T-helper 1 cell treated with Interleukin-12 subunit alpha and Interleukin-12 subunit beta and Interleukin-4 antibody, amounts not matched to agents 30 ng/mL and 1 ng/mL, for 36 hours (primary cell): ENCODE measurements around the gene KLF3. TPM values are rescaled to one million over a fixed set of nuclear protein-coding genes. Genes with fewer than 3 reads are reported as not detected.

Experiments
- intact Hi-C: fragments of 100-400 bp; cut with micrococcal nuclease; formaldehyde crosslinking; loops from one replicate; pipeline ENCODE4 v1.15.1; 2024
- total RNA-seq: library from RNA; stranded (reverse); gene quantifications from 2 replicates; pipeline ENCODE4 v1.2.3, GENCODE V29; 2022

Gene KLF3
- total RNA-seq, 1 donor from 2014 or later = 27.8 TPM

DNA sequence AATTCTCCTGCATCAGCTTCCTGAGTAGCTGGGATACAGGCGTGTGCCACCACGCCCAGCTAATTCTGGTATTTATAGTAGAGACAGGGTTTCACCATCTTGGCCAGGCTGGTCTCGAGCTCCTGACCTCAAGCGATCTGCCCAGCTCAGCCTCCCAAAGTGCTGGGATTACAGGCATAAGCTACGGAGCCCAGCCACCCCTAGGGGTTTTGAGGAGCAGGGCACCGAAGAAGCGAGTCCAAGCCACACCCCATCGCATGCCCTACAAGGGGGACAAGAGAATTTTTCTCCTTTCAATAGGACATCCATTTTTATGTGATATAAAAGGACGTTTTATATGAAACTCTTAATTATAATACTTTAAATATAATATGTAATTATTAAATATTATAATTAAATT is 13.9 kb upstream of the KLF3 start:
- intact Hi-C loops = no loop called here

DNA sequence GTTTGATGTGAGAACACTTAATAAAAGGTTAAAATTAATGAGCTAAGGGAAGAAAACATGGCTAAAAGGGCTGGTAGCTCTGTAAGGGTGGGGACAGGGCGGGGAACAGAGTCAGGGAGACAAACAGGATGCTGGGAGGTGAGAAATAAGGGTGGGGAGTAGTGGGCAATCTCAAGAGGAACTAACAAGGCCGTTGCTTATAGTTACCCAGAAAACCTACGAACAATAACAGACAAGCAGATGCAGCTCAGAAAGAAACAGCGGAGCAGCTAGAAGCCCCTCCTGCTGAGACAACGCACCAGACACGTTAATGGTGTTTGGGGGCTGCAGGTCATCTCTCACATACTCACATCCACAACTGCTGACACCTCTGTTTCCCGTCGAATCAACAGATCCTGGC is 9.7 kb upstream of the KLF3 start:
- intact Hi-C loops = no loop called here

DNA sequence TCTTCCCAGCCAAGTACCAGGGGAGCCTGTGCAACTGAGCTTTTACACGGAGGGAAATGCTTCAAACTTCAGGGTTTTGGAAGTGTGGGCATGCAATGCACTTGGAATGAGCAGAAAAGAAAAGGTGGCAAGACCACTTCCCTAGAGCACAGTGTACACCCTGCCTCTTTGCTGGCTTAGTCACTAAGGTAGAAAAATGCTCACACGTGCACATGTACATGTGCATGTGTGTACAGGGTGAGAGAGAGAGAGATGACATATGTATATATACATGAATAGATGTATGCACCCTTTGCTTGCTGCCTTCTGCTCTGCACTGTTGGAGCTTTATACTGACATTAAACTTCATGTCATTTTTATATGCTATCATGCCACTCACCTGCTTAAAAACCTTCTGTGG is 7.9 kb upstream of the KLF3 start:
- intact Hi-C loops = no loop called here

DNA sequence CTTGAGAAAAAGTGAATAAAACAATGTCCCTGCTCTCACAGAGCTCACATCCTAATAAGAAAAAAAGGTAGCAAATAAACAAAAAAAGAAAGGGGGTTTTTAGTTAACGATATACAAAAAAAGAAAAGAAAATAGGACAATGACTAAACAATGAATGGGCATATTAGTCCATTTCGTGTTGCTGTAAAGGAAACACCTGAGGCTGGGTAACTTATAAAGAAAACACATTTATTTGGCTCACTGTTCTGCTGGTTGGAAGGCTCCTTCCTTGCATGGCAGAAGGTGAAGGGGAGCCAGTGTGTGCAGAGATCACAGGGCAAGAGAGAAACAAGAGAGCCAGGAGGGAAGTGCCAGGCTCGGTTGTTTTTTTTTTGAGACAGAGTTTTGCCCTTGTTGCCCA is 4.7 kb upstream of the KLF3 start:
- intact Hi-C loops = no loop called here

DNA sequence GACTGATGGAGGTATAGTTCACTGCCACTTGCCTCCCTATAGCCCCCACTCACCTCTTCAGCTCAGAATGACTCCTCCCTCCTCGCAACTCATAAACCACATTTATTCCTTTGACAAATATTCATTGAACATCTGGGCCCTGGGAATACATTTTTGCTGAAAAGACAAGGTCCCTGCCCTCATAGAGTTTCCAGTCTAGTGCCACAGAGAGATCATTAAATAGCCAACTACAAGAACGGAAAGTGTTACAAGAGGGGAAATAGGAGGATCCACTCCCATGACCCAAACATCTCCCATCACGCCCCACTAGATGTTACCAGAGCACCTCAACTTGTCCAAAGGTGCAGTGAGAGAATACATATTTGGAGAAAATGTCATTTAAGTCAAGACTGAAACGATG is 3.2 kb upstream of the KLF3 start:
- intact Hi-C loops = loop anchor here (10.0 kb wide), 2 partner anchors 374 to 1644 kb away; partner anchors contain the start of gene TMEM156

DNA sequence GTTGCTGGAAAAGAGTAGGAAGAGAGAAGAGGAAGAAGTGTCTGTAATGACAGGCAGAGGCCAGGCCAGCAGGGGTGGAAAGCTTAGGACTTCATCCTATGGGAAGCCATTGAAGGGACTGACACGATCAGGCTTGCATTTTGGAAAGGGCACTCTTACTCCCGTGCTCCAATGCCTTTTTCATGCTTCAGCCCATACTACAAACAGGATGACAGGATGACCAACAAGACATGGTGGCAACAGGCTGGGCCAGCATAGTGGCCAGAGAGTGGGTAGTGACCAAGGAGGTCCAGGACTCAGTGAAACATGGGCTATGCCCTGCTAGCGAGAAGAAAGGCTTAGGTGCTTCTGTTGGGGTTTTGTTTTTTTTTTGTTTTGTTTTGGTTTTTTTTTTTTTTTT is 2.6 kb upstream of the KLF3 start:
- intact Hi-C loops = loop anchor here (10.0 kb wide), 2 partner anchors 373 to 1643 kb away; partner anchors contain the start of gene TMEM156

DNA sequence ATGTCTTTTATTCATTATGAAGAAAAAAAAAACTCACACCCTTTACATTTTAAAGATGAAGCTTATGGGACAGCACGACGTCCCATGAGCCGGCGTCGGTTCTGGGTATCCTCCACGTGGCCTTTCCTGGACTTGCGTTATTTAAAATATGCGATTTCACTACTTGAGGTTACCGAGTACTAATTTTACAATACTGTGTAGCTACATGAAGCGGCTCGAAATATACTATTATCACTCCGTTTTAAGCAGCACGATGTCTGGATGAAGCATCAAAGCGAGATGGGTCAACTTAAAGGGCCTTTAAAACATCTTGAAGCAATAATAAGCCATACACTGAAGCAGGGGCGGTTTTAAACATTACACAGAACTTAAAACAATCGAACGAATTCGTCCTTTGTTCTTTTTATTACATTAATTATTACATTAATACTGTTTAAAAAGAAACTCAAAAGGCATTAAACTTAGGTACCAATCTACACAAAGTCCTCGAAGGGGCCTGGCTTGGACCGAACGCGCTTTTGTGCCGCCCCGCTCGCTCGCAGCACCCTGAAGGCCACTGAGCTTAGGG is 1.4 kb upstream of the KLF3 start:
- intact Hi-C loops = loop anchor here (1.0 to 10.0 kb wide), 7 partner anchors 133 to 1642 kb away; partner anchors contain the start of gene TMEM156

DNA sequence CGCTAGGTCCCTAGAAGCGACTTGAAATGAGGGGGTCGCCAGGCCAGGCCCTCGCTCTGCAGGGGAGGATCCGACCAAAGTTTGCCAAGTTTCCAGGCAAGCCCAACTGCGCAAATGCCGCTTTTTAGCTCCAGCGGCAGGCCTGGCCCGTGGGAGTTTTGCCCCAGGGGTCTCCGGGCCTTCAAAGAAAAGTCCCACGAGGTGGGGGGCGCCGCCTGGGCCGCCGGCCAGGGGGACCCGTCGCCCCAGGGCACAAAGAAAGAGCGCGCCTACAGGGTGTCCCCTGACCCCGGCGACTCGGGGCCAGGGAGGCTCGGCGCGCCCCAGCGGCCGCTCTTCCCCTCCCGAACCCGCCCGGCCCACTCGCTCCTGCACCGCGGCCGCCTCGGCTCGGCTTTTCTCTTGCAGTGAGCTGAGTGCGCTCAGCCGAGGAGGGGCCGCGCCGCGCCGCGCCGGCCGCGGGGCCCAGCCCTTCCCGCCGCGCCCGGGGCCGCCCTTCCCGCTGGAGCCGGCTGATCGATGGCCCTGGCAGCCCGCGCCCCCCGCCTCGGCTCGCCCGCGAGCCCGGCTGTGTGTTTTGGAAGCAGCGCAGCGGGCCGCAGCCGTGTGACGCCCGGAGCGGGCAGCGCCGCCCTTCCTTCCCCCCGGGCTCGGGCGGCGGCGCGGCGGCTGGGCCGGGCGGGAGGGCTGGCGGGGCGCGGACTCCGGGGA is 754 bp upstream of the KLF3 start:
- intact Hi-C loops = loop anchor here (1.0 to 10.0 kb wide), 7 partner anchors 134 to 1642 kb away; partner anchors contain the start of gene TMEM156

DNA sequence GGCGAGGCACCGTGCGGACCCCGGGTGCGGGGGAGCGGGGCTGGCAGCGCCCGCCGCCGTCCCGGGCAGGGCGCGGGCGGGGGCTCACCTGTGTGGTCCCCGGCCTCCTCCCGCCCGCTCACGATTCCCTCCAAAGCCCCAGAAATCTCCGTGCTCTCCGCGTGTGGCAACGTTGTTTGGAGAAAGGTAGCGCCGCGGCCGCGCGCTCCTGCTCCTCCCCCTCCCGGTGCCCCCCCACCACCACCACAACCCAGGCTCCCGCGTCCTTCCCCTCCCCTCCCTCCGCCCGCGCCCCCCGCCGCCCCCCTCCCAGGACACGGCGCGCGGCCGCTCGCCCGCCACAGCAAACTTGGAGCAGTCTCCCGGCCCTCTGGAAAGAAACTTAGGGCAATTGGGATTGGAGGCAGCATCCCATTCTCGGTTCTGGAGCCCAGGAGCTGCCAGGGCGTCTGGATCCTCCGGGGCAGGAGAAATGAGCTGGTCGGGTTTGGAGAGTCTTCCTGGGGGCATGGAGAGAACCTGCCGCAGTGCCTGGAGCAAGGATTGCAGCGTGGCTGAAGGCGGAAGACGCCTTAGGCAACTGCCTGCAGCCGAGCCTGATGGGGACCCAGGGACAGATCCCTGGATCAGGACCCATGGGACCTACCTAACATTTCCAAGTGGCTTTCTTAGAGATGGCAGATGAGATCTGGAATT is 855 bp downstream of the KLF3 start:
- intact Hi-C loops = loop anchor here (1.0 to 10.0 kb wide), 7 partner anchors 158 to 1640 kb away; partner anchors contain the start of genes PGM2, TBC1D1, TMEM156 and UGDH

DNA sequence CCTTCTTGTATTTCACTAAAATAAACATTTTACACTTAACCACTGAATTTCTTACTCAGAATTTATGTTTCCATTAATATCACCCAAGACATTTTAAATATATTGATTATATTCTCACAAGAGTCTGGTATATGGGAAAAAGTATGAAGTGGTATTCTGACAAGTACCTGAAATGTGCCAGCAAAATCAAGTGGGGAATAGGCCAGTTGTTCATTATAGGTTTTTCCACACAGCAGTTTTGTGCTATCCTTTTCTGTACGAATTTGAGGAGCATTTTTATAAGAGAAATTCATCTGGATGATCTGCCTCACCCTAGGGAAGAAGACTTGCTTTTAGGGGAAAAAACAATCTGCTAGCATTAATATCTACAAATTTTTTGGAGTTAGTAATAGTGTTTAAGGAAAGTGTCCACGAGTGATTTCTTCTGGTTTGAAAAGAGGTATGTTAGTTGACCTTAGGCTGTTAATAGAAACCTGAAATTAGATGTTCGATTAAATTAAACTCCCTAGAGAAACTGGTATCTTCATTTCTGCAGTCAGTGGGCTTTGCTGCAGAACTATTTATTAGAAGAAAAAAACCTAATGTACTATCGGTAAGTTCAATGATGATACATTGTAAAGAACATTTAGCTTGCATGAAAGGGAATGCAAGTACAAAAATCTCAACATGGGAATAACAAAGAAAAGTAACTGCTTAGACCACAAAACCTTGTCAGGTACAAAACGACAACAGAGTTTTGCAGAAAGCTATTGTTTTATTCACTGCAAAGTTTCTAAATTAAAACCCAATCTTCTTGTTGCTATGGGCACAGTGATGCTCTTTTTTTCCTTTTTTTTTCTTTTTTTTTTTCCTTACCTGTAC is 1.8 kb downstream of the KLF3 start:
- intact Hi-C loops = loop anchor here (1.0 to 10.0 kb wide), 9 partner anchors 141 to 1639 kb away; partner anchors contain the start of genes PGM2, TBC1D1, TMEM156 and UGDH

DNA sequence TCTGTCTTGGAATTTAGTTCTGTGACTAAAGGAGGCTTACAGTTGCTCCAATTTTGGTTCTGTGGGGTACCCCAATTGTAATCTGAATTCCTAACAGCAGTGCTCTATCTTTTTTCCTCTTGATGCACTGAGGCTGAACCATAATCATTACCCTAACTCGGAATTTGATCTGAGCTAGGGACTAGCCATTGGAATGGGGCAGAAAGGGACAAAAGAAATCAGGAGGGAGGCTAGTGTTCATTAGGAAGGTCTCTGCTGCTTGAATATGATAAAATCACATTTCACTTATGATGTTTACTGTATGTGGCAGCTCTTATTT is 2.7 kb downstream of the KLF3 start:
- intact Hi-C loops = loop anchor here (2.0 to 10.0 kb wide), 6 partner anchors 142 to 1638 kb away; partner anchors contain the start of genes TBC1D1 and TMEM156

DNA sequence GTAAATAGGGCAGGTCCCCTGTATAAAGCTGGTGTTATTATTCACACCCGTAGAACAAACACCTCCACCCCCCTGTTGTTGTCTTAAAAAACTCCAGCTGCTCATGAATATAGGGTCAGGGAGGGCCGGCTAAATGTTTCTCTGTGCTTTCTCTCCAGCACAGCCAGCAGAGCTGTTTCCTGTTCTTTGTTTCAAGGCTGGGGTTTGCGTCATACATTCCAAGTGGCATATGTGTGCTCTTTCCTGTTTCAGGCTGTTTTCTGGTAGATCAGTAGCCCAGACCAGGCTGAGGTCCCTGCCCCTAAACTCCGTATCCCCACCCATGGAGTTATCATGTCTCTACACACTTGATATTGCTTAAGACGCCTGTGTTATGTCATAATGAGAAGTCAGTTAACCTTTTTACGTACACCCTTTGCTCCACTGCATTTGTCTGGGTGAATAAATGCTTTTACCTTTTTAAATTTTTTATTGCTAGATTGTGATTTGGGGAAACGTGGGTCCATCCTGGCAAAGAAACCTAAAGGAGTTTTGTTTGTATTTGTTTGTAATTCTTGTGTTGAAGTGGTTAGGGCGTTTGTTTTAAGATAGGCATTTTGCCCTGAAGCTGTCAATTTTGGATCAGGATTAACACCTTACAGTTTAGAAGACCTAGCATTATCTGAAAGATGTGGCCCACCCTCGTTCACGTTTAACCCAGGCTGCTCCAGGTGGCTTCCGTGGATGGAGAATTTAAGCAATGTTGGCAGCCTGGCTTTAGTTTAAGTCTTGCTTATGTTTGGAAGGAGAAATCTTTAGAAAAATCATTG is 3.3 kb downstream of the KLF3 start:
- intact Hi-C loops = loop anchor here (2.0 to 10.0 kb wide), 6 partner anchors 142 to 1638 kb away; partner anchors contain the start of genes TBC1D1 and TMEM156

DNA sequence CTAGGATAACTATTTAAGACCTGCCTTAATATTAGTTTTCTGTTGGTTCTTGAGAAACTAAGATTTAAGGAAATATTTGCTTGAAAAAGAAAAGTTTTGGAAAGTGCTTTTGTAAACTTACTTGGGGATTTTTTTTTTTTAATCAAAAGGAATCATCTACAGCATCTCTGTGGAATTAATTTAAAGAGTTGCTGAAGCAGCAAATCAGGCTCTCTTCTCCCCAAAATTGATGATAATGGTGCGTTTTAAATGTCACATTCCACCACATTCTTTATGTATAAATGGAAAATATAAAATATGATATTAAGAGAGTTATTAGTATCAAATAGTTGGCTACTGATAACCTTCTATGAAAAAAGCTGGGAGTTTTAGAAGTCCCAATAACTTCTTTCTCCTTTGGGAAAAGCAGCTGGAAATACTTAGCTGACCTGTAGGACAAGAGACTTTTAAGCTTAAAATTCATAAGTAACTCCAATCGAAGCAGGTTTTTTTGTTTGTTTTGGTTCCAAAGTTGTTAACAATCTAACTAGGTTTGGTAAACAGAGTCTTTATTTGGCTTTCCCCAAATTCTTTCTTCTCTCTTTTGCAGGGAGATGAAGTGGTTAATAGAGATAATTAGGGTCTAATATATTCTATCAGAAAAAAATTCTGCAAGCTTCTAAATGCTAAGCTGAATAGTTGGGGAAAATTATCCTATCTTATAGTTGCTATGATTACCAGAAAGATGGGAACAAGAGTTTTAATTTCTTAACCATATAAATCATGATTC is 4.4 kb downstream of the KLF3 start:
- intact Hi-C loops = loop anchor here (5.0 to 10.0 kb wide), 4 partner anchors 161 to 1636 kb away; partner anchors contain the start of genes TBC1D1 and TMEM156

DNA sequence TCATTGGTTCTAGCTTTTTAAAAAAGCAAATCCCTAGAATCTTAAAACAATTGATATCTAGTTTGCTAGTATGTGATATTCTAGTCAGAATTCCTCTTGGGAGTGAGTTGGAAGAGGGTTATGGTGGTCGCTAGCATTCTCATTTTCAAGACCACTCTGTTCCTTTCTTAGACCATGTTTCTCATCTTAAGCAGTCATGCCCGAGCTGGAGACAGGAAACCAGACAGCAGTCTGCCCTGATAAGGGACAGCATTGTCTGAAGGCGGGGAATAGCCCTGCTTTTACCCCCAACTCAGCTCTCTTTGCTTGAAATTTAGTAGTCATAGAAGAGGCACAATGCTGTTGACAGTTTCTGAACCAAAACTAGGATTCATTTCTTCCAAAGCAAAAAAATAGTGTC is 5.2 kb downstream of the KLF3 start:
- intact Hi-C loops = loop anchor here (5.0 to 10.0 kb wide), 4 partner anchors 162 to 1636 kb away; partner anchors contain the start of genes TBC1D1 and TMEM156

DNA sequence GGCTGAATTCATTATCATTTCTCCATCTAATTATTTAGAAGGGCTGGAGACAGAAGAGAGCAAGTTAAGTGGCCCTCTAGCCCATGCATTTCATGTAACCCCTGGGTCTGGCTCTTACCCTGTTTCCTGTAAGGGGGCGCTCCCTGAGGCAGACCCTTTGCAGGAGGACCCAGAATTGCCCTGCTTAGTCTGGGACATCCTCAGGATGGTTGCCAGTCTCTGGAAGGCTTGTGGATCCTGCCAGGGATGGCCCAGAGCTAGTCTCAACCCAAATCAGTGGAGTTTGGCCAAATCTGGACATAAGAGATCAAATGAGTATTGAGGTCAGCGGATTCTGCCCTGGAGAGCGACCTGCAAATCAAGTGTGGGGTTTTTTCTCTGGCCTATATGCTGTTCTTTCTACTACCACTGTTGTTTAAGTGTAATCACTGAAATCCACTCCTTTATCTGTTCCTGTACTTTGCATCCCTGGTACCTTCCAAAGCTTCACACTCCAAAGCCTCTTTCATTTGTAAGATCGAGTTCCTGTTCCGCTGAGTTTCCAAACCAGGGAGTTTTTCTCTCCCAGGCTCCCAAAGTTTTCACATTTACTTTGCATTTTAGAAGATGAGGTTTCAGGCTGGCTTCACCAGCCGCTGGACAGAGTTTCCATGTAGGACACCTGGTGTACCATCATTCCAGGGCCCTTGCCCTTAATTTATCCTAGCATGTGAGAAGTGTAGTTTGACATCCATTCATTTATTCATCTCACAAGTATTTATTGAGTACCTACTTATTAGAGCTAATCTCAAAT is 6.3 kb downstream of the KLF3 start:
- intact Hi-C loops = no loop called here

DNA sequence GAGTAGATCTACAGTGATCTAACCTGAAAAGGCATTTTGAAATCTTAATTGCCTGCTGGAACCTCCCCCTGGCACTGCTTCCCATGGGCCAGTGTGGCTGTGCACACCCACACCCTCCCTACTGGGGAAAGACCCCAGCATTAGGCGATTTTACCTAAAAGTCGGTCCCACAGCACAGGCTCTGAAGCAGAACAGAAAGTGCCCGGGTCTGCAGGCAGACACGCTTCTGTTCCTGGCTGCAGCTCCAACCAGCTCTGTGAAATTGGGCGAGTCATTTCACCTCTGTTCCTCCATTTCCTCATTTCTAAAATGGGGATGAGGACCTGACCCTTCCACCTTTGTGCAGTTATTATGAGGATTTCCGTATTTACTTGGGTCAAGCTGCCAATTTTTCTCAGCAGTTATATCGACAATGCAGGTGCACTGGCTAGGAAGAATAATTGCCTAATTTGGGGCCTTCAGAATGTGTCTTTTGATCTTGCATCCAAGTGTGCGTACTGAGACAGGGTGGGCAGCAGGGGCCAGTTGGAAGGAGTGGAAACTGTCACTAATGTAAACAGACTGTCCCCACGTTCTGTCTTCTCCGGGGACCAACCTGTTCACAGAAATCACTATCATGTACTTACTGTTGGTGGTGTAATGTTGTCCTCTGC is 7.1 kb downstream of the KLF3 start:
- intact Hi-C loops = no loop called here

DNA sequence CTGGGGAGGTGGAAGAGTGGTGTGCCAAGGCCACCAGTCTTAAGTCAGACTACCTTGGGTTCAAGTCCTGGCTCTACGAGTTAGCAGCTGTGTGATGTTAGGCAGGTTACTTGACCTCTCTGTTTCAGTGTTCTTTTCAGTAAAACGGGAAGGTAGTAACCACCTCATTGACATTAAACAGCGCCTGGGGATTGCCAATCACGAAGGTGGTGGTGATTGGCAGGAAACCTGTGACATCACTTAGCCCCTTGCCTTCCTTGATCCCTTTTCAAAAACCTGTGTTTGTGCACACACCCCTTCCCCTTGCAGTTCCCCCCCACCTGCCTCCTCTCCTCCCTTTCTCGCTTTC is 7.6 kb downstream of the KLF3 start:
- intact Hi-C loops = no loop called here

DNA sequence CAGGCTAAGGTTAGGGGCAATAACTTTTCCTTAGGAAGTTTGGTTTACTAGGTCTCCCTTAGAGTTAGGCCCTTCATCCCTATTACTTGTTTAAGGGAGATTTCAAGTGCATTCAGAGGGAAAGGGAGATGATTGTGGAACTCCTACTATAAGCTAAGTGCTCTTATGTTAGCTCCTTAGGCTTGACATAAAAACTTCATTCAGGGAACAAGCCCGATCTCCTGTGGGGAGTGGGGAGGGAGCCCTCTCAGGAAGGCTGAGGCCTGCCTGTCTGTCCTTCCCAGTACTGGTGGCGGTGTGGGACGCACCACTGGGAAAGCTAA is 8.0 kb downstream of the KLF3 start:
- intact Hi-C loops = no loop called here
